Measurements from ENCODE around the gene MAGOHB. TPM values are rescaled to one million over a fixed set of nuclear protein-coding genes. Genes with fewer than 3 reads are reported as not detected.
A peak's percentile ranks its signal among the peaks of the same experiment; 100 is the strongest.

MAGOHB gene
- total RNA-seq (10 to 100 TPM; 19.7 to 26.4 TPM), polyA plus RNA-seq (10 to 100 TPM; 19.3 to 39.7 TPM)
- long read RNA-seq, donor 1, transcript MAGOHB-202 (2 exons, 549 nt), result minor isoform, 5 of 34 reads
- long read RNA-seq, donor 1, transcript MAGOHB-201 (5 exons, 2,623 nt), result major isoform, 28 of 34 reads
- long read RNA-seq, donor 1, partial matches to known transcripts, result 0 of 34 reads
- long read RNA-seq, donor 1, other reads (novel, unspliced or antisense), result 0 of 34 reads
- long read RNA-seq, donor 2, transcript MAGOHB-201 (5 exons, 2,623 nt), result major isoform, 12 of 16 reads
- long read RNA-seq, donor 2, partial matches to known transcripts, result 0 of 16 reads
- long read RNA-seq, donor 2, other reads (novel, unspliced or antisense), result 0 of 16 reads
- long read RNA-seq, donor 3, transcript MAGOHB-201 (5 exons, 2,623 nt), result major isoform, 23 of 27 reads
- long read RNA-seq, donor 3, partial matches to known transcripts, result 0 of 27 reads
- long read RNA-seq, donor 3, other reads (novel, unspliced or antisense), result 0 of 27 reads
- long read RNA-seq, donor 4, transcript MAGOHB-201 (5 exons, 2,623 nt), result major isoform, 11 of 16 reads
- long read RNA-seq, donor 4, partial matches to known transcripts, result 0 of 16 reads
- long read RNA-seq, donor 4, other reads (novel, unspliced or antisense), result 0 of 16 reads
- long read RNA-seq, donor 5, transcript MAGOHB-201 (5 exons, 2,623 nt), result major isoform, 31 of 39 reads
- long read RNA-seq, donor 5, partial matches to known transcripts, result 0 of 39 reads
- long read RNA-seq, donor 5, other reads (novel, unspliced or antisense), result 0 of 39 reads

DNA sequence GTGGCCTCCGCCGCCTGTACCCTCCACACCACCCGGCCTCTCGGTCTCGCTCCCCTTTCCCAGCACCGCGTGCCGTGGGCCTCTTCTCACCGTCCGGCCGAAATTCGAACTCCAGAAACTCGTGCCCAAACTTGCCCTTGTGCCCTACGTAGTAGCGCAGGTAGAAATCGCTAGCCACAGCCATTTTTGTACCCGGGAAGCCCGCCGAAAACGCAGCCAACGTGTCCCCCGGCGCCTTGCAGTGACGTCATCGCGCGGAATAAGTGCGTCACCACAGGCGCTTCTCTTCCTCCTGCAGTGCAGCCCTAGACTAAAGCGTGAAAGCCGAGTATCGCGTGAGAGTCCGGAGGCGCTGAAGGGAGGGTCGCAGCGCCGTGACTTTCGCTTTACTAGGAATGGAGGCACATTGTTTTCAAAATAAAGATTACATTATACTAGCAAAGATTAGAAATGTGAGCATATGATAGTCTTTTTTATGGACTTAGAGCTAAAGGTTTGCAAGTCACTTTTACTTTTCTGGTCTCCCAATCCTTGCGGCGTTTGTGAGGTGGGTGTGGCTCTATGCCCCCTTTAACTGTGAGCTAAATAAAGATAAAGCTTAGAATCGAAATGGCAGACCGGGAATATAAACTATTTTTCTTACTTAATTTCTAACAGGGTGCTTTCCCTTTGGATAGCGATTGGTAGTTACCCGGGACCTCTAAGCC lies at the start of gene MAGOHB:
Gene MAGOHB, minus strand, starts transcription at position 261 of the 707 bp plus-strand sequence. Its CDS starts 77 bp downstream, at position 184.
- DNase-seq (peak; percentile 98 to 99 (median 99)), ATAC-seq (ENCODE audit: insufficient read depth, low FRiP score) (peak; percentile 98)
- Histone ChIP-seq H3K9ac (ENCODE audit: insufficient read depth in 1 of 2, low read length in 2 of 2) (peak within 1 kb of the TSS; percentile 89 to 100), H3K27ac (ENCODE audit: low read depth in 1 of 2, low read length in 1 of 2) (peak within 1 kb of the TSS; percentile 80 to 95), H3K9me3 (ENCODE audit: control insufficient read depth in 4 of 4, insufficient read depth in 3 of 4, low read length in 3 of 4) (peaks cover 0 to 1% (median 0%) of the 10 kb centered on the region in 4 donors), H3K4me3 (peak within 1 kb of the TSS; percentile 95), H3K27me3 (ENCODE audit: control insufficient read depth in 3 of 3, insufficient read depth in 3 of 3, low read length in 2 of 3) (no peaks in the 10 kb centered on the region), H3K4me1 (ENCODE audit: control insufficient read depth in 5 of 5, insufficient read depth in 5 of 5, low read length in 5 of 5) (peaks cover 0 to 17% (median 3%) of the 10 kb centered on the region in 5 donors), H3K36me3 (ENCODE audit: control insufficient read depth in 4 of 4, insufficient read depth in 4 of 4, low read length in 4 of 4) (peaks cover 0 to 21% (median 6%) of the 10 kb centered on the region in 4 donors)
- 0% methylated on average over 45 of the region's 45 CpGs for WGBS, 2 donors
- TF ChIP-seq, protein P1, sequence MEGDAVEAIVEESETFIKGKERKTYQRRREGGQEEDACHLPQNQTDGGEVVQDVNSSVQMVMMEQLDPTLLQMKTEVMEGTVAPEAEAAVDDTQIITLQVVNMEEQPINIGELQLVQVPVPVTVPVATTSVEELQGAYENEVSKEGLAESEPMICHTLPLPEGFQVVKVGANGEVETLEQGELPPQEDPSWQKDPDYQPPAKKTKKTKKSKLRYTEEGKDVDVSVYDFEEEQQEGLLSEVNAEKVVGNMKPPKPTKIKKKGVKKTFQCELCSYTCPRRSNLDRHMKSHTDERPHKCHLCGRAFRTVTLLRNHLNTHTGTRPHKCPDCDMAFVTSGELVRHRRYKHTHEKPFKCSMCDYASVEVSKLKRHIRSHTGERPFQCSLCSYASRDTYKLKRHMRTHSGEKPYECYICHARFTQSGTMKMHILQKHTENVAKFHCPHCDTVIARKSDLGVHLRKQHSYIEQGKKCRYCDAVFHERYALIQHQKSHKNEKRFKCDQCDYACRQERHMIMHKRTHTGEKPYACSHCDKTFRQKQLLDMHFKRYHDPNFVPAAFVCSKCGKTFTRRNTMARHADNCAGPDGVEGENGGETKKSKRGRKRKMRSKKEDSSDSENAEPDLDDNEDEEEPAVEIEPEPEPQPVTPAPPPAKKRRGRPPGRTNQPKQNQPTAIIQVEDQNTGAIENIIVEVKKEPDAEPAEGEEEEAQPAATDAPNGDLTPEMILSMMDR (IDR thresholded peaks at IDR 0.05; ENCODE audit: control extremely low read depth, extremely low read depth), result no peak

DNA sequence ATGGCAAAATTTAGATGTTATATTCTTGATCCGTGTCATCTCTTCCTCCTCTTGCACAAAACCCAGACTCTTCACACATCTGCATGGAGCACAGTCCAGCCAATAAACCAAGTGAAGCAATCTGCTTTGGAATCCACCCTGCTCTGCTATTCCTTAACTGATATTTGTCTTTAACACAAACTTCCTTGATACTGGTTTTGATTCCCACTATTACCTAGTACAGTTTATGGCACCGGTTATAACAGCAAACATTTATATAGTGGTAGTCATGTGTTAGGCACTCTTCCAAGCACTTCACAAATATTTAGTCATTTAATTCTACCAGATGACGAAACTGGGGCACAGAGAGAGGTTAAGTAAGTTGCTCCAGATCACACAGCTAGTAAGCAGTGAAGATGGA lies 47.9 kb upstream of the MAGOHB start:
- no peak for DNase-seq
- no peak for ATAC-seq (ENCODE audit: insufficient read depth, low FRiP score)

DNA sequence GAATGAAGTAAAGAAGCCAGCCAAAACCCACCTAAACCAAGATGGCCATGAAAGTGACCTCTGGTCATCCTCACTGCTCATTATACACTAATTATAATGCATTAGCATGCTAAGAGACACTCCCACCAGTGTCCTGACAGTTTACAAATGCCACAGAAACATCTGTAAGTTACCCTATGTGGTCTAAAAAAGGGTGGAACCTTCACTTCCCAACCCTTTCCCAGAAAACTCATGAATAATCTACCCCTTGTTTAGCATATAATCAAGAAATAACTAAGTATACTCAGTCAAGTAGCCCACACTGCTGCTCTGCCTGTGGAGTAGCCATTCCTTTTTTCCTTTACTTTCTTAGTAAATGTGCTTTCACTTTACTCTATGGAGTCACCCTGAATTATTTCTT lies 40.6 kb upstream of the MAGOHB start:
- no peaks in the 10 kb centered on the region for H3K36me3 ChIP-seq (ENCODE audit: control insufficient read depth in 4 of 4, insufficient read depth in 4 of 4, low read length in 4 of 4)
- H3K9ac ChIP-seq (ENCODE audit: insufficient read depth in 1 of 2, low read length in 2 of 2), result no peak overlapping the region
- no peaks in the 10 kb centered on the region for H3K27me3 ChIP-seq (ENCODE audit: control insufficient read depth in 3 of 3, insufficient read depth in 3 of 3, low read length in 2 of 3)
- ATAC-seq (ENCODE audit: insufficient read depth, low FRiP score) (no peak), DNase-seq (no peak)
- no peaks in the 10 kb centered on the region for H3K4me1 ChIP-seq (ENCODE audit: control insufficient read depth in 5 of 5, insufficient read depth in 5 of 5, low read length in 5 of 5)
- peaks cover 0 to 1% (median 0%) of the 10 kb centered on the region in 4 donors for H3K9me3 ChIP-seq (ENCODE audit: control insufficient read depth in 4 of 4, insufficient read depth in 3 of 4, low read length in 3 of 4)
- no peak overlapping the region for H3K4me3 ChIP-seq
- H3K27ac ChIP-seq (ENCODE audit: low read depth in 1 of 2, low read length in 1 of 2), result no peak overlapping the region
- TF ChIP-seq, protein P1 (IDR thresholded peaks at IDR 0.05; ENCODE audit: control extremely low read depth, extremely low read depth), result no peak

More for the DNA sequence above, 47.9 kb upstream of the MAGOHB start:
- H3K27me3 ChIP-seq (ENCODE audit: control insufficient read depth in 3 of 3, insufficient read depth in 3 of 3, low read length in 2 of 3), result no peaks in the 10 kb centered on the region
- H3K9ac ChIP-seq (ENCODE audit: insufficient read depth in 1 of 2, low read length in 2 of 2), result no peak overlapping the region
- no peak overlapping the region for H3K27ac ChIP-seq (ENCODE audit: low read depth in 1 of 2, low read length in 1 of 2)
- H3K9me3 ChIP-seq (ENCODE audit: control insufficient read depth in 4 of 4, insufficient read depth in 3 of 4, low read length in 3 of 4), result no peaks in the 10 kb centered on the region
- H3K4me1 ChIP-seq (ENCODE audit: control insufficient read depth in 5 of 5, insufficient read depth in 5 of 5, low read length in 5 of 5), result no peaks in the 10 kb centered on the region
- no peak overlapping the region for H3K4me3 ChIP-seq
- WGBS, 2 donors, result 62 to 76% methylated on average over 3 of the region's 3 CpGs
- no peaks in the 10 kb centered on the region for H3K36me3 ChIP-seq (ENCODE audit: control insufficient read depth in 4 of 4, insufficient read depth in 4 of 4, low read length in 4 of 4)
- TF ChIP-seq, protein P1 (IDR thresholded peaks at IDR 0.05; ENCODE audit: control extremely low read depth, extremely low read depth), result no peak

Data from lung (tissue), 16 donors.